ENCODE measurements around the gene PJA2.
"Not testable (repeated sequence)": the region's sequence is repeated elsewhere in the genome, so short reads cannot be mapped to it uniquely, and the experiment has no call there.

Gene PJA2

DNA sequence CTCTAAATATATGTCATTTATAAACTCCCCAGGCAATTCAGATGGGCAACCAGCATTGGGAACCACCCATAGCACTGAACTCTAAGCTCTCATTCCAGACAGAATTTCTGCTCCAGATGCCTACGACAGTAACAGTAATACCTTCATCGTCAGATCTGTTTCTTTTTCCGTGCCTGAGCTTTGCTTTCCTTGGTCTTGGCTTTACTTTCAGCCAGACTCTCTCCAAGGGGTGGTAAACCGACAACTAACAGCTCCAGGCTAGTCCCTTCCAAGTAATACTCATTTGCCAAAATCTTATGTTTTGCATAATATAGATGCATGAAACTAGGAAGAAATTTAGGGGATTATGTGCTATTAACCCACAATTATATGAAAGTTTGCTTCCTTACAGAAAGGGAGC lies 102.3 kb downstream of the PJA2 start:
- DNase-seq: no peak

DNA sequence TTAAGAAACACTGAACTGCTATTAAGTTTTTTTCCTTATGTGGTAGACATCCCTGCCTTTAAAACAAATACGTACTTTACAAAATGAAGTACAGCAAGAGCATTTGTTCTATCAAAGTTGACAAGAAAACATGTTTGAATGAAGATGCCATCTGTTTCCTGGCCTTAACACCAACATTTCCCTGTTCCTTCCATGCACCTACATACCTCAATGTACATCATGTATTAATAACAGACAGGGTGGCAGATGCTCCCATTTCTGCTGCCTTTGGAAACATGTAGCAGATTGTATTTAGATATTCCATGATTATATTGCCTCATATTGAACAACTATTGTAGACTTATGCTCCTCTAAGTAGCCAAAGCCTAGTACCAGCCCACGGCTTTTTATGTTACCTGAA lies 104.4 kb downstream of the PJA2 start:
- no peak for DNase-seq

DNA sequence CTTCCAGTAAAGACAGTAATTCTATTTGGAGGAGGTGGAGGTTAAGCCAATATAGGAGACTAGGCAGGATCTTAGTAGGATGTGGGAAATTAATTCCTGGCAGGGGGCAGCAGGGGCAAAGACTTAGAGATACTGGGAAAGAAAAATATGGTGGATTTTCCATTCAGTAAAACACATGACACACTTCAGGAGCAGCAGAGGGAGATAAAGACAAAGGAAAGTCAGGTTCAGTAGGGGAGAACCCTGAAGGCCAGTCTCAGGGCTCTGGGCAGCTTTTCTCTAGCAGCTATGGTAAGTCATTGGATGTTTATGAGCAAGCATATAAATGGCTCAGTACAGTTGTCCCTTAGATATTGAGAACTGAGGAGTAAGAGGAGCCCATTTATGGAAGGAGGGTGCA lies 105.5 kb downstream of the PJA2 start:
- DNase-seq: no peak

DNA sequence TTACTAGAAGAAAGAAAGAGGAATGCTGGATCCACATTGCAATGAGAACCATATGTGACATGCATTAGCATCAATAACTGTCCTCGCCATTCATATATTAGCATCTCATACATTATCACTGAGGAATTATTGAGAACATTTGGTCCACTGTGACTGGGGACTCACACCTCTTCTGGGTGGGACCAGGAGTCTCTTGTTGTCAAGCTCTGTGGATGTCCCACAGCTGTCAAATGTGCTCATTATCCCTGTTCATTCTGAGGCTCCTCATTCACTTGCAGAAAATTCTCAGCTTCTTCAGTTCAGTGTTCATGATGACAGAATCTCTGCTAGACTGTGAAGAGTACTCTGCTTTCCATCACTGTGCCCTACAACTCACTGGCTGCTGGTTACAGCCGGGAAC lies 109.4 kb downstream of the PJA2 start:
- no peak for DNase-seq

DNA sequence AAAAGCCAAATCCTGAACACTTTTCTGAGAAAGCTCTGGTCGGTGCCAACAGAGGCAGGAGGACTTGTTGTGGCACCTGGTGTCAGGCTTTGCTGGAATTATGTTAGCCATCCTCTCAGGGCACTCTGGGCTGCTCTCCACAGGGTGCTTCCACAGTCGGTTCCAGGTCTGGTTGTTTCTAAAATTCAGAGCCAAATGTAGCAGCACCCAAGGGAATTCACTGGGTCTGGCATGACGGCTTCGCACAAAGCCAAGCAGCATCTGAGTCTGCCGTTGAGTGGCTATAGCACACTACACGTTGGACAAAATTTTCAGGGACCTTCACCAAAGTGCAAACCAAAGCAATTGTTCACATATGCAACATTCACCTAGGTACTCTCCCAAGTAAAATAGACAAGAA lies 110.2 kb downstream of the PJA2 start:
- DNase-seq: no peak

DNA sequence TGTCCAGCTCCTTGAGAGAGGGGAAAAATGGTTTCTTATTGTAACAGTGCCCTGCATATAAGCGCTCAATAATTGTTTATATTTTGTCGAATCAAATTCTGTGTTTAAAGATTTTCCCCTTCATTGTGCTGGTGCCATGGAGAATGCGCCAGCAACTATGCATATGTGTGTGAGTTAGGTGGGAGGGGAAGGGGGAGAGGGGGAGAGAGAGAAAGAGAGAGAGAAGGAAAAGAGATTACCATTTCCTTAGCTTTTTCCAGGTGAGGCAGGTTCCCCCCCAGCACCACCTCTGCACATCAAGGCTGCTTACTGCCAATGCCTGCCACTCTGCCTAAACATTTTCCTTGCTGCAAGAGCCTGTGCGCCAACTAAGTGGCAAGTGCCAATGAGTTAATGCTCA lies 111.0 kb downstream of the PJA2 start:
- DNase-seq: no peak

DNA sequence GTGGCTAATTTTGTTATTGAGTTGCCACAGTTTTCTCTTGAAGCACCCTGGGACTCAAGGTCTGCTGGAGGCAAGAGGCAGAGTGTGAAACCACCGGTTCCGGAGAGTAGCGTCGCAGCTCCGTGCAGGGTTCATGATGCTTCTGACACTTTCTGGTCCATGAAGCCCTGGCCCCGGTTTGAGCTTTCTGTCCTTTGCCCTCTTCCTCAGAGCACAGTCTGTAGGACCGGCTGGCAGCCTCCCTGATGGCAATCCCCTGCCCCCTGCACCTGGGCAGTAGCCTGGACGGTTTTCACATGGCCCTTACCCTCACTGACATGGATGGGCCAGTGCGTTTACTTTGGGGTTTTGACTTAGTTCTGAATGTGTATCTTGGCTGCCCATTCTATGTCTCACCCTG lies 111.9 kb downstream of the PJA2 start:
- DNase-seq: no peak

DNA sequence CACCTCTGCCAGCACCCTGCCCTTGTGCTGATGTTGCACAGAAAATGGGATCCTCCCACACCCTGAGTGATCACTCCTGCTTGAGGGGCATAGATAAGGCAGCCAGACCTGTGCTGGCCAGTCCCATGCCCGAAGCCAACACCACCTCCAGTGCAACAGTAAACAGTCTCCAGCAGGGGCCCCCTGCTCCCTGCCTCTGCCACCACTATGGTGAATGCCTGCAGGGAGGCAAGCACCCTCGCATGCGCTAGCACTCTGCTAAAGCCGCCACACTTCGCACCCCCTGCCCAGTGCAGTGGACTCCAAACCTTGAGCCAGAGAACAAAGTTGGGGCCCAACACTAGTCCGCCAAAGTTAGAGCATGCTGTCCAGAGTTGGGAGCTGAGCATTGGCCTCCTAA lies 118.7 kb downstream of the PJA2 start:
- no peak for DNase-seq

DNA sequence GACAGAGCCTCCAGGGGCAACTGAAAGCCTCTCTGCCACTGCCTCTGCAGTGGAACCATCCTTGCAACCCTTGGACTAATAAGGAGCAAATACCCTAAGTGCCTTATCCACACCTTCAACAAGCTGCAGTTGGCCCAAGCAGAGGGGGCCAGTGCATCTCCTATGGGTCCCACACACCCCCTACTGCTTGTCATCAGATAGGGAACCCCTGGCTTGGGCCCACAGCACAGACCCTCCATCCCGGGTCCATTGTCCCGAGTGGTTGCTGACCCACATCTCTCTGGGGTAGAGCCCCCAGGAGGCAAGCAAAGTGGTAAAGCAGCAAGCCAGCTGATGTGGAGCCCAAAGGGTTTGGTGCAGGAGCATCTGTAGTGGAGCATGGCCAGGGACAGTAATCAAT lies 119.5 kb downstream of the PJA2 start:
- DNase-seq: no peak

DNA sequence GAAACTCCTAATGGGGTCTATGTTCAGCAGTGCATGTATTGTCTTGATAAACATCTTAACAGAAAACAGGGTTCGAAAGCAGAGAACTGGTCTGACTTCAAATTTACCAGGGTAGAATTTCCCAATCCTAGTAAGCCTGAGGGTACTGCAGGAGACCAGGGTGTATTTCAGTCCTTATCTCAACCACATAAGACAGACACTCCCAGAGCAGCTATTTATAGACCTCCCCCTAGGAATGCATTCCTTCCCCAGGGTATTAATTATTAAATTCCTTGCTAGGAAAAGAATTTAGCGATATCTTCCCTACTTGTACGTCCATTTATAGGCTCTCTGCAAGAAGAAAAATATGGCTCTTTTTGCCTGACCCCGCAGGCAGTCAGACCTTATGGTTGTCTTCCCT lies 123.1 kb downstream of the PJA2 start:
- DNase-seq: not testable (repeated sequence)
